H9 (cell line): Measurements from ENCODE around the gene DIPK1B. TPM values are rescaled to one million over a fixed set of nuclear protein-coding genes. Genes with fewer than 3 reads are reported as not detected.

Experiments
- DNase-seq: peaks from one replicate; pipeline ENCODE4 v3.0.0-alpha.2; 2017
- H2AFZ ChIP-seq: one replicate; pipeline ENCODE4 v1.6.1; 2013; ENCODE audit warnings: mild to moderate bottlenecking, low read length, control low read depth, moderate library complexity
- H2AK5ac ChIP-seq: 2 replicates; pipeline ENCODE4 v1.6.1; 2013; ENCODE audit warnings: low read length, control low read depth, mixed read lengths; ENCODE audit not compliant: insufficient read length
- H2BK120ac ChIP-seq: one replicate; pipeline ENCODE4 v1.6.1; 2013; ENCODE audit warnings: low read depth, mild to moderate bottlenecking, low read length, control low read depth, inconsistent platforms; ENCODE audit not compliant: poor library complexity, severe bottlenecking
- H2BK12ac ChIP-seq: 2 replicates; pipeline ENCODE4 v1.6.1; 2013; ENCODE audit warnings: low read length, control low read depth, mixed read lengths, low read depth; ENCODE audit not compliant: insufficient read length
- H2BK15ac ChIP-seq: 2 replicates; pipeline ENCODE4 v1.6.1; 2013; ENCODE audit warnings: low read depth, low read length, control low read depth
- H2BK20ac ChIP-seq: one replicate; pipeline ENCODE4 v1.6.1; 2013; ENCODE audit warnings: low read depth, mild to moderate bottlenecking, low read length, control low read depth, inconsistent platforms; ENCODE audit not compliant: poor library complexity, severe bottlenecking
- H2BK5ac ChIP-seq: 2 replicates; pipeline ENCODE4 v1.6.1; 2013; ENCODE audit warnings: low read length, control low read depth, mixed read lengths; ENCODE audit not compliant: insufficient read length
- H3K14ac ChIP-seq: 2 replicates; pipeline ENCODE4 v1.6.1; 2013; ENCODE audit warnings: low read length, control low read depth; ENCODE audit not compliant: insufficient read depth
- H3K18ac ChIP-seq: 2 replicates; pipeline ENCODE4 v1.6.1; 2013; ENCODE audit warnings: low read depth, mild to moderate bottlenecking, mixed read lengths, low read length, control low read depth; ENCODE audit not compliant: insufficient read length
- H3K23ac ChIP-seq: 2 replicates; pipeline ENCODE4 v1.6.1; 2013; ENCODE audit warnings: low read length, control low read depth, mixed read lengths, low read depth; ENCODE audit not compliant: insufficient read length
- H3K23me2 ChIP-seq: 2 replicates; pipeline ENCODE4 v1.6.1; 2013; ENCODE audit warnings: low read depth, mild to moderate bottlenecking, mixed read lengths, low read length, control low read depth; ENCODE audit not compliant: insufficient read length, poor library complexity, severe bottlenecking
- H3K27ac ChIP-seq: 2 replicates; pipeline ENCODE4 v1.5.1; 2013; ENCODE audit warnings: low read length, control low read depth, mixed read lengths, low read depth; ENCODE audit not compliant: insufficient read length
- H3K27me3 ChIP-seq: 2 replicates; pipeline ENCODE4 v1.6.1; 2013; ENCODE audit warnings: low read length, control low read depth, inconsistent platforms; ENCODE audit not compliant: insufficient read depth
- H3K4ac ChIP-seq: 2 replicates; pipeline ENCODE4 v1.6.1; 2013; ENCODE audit warnings: low read depth, mild to moderate bottlenecking, control low read depth, inconsistent platforms, low read length, moderate library complexity
- H3K4me1 ChIP-seq: 2 replicates; pipeline ENCODE4 v1.6.1; 2013; ENCODE audit warnings: low read length, control low read depth, inconsistent platforms; ENCODE audit not compliant: insufficient read depth
- H3K4me2 ChIP-seq: 2 replicates; pipeline ENCODE4 v1.6.1; 2013; ENCODE audit warnings: low read length, control low read depth, mixed read lengths; ENCODE audit not compliant: insufficient read length, insufficient read depth
- H3K56ac ChIP-seq: 2 replicates; pipeline ENCODE4 v1.6.1; 2013; ENCODE audit warnings: low read depth, mild to moderate bottlenecking, mixed read lengths, low read length, control low read depth; ENCODE audit not compliant: insufficient read length
- H3K79me1 ChIP-seq: 2 replicates; pipeline ENCODE4 v1.6.1; 2013; ENCODE audit warnings: low read depth, mild to moderate bottlenecking, moderate library complexity, low read length, control low read depth, inconsistent platforms; ENCODE audit not compliant: insufficient read depth, poor library complexity, severe bottlenecking
- H3K79me2 ChIP-seq: 2 replicates; pipeline ENCODE4 v1.6.1; 2013; ENCODE audit warnings: low read length, control low read depth, inconsistent platforms; ENCODE audit not compliant: insufficient read depth
- H3K9ac ChIP-seq: 2 replicates; pipeline ENCODE4 v1.6.1; 2013; ENCODE audit warnings: low read length, control low read depth, mixed read lengths; ENCODE audit not compliant: insufficient read length; ENCODE audit errors: extremely low read depth
- H3K9me3 ChIP-seq: one replicate; pipeline ENCODE4 v1.6.1; 2013; ENCODE audit warnings: low read depth, low read length, inconsistent platforms; ENCODE audit not compliant: control insufficient read depth
- H3T11ph ChIP-seq: one replicate; pipeline ENCODE4 v1.6.1; 2013; ENCODE audit warnings: mild to moderate bottlenecking, low read length, control low read depth, inconsistent platforms
- H4K20me1 ChIP-seq: one replicate; pipeline ENCODE4 v1.6.1; 2013; ENCODE audit not compliant: control insufficient read depth, insufficient read length, insufficient read depth
- H4K5ac ChIP-seq: 2 replicates; pipeline ENCODE4 v1.6.1; 2013; ENCODE audit warnings: low read depth, mild to moderate bottlenecking, mixed read lengths, low read length, control low read depth; ENCODE audit not compliant: insufficient read length
- H4K8ac ChIP-seq: replicated peaks from 2 replicates; pipeline ENCODE4 v1.6.1; 2013; ENCODE audit warnings: low read length, control low read depth, mixed read lengths, low read depth; ENCODE audit not compliant: insufficient read length
- H4K91ac ChIP-seq: 2 replicates; pipeline ENCODE4 v1.6.1; 2013; ENCODE audit warnings: low read depth, mild to moderate bottlenecking, moderate library complexity, mixed read lengths, low read length, control low read depth; ENCODE audit not compliant: insufficient read length
- H3K27ac Mint-ChIP-seq, 3 experiments: 2 replicates in 2 of 3; 3 replicates in 1 of 3; pipeline ENCODE4 v1.8.0; 2020 to 2021; ENCODE audit warnings: mixed read lengths in 3 of 3, mild to moderate bottlenecking in 1 of 3, moderate library complexity in 1 of 3
- H3K27me3 Mint-ChIP-seq: 2 replicates; pipeline ENCODE4 v1.8.0; 2021; ENCODE audit warnings: low read depth, mild to moderate bottlenecking, moderate library complexity, mixed read lengths
- H3K36me3 Mint-ChIP-seq, 3 experiments: 2 replicates in 2 of 3; 3 replicates in 1 of 3; pipeline ENCODE4 v1.8.0; 2020 to 2021; ENCODE audit warnings: low read depth in 3 of 3, mixed read lengths in 3 of 3; ENCODE audit not compliant: insufficient read depth in 1 of 3
- H3K4me1 Mint-ChIP-seq, 2 experiments: 2 replicates each; pipeline ENCODE4 v1.8.0; 2020; ENCODE audit warnings: mixed read lengths in 2 of 2
- H3K4me3 Mint-ChIP-seq, 2 experiments: 2 replicates in 1 of 2; 3 replicates in 1 of 2; pipeline ENCODE4 v1.8.0; 2020 to 2021; ENCODE audit warnings: mild to moderate bottlenecking in 2 of 2, mixed read lengths in 2 of 2, moderate library complexity in 1 of 2
- H3K9me3 Mint-ChIP-seq, 2 experiments: 2 replicates in 1 of 2; 3 replicates in 1 of 2; pipeline ENCODE4 v1.8.0; 2020; ENCODE audit warnings: mild to moderate bottlenecking in 2 of 2, mixed read lengths in 2 of 2, moderate library complexity in 1 of 2
- WGBS: extraction: QIAGEN DNeasy Blood & Tissue Kit; methylation state at CpG from one replicate; pipeline ENCODE4 v1.1.7; 2013; ENCODE audit warnings: missing lambda C conversion rate, low lambda C conversion rate, mixed read lengths; ENCODE audit not compliant: insufficient read length; ENCODE audit errors: extremely low coverage; 5-methylcytosine and 5-hydroxymethylcytosine counted together
- total RNA-seq: library from RNA; stranded (reverse); gene quantifications from 2 replicates; pipeline ENCODE4 v1.2.1, GENCODE V29; 2021
- TF ChIP-seq, protein P1 (sequence below): fragments of 200-600 bp; sonication (generic); conservative IDR thresholded peaks from 3 replicates; pipeline ENCODE4 v1.8.0; 2021; ENCODE audit warnings: antibody characterized with exemption, mild to moderate bottlenecking

The DIPK1B gene
- total RNA-seq, 1 experiment from 2014 or later: 40.3 TPM

DNA sequence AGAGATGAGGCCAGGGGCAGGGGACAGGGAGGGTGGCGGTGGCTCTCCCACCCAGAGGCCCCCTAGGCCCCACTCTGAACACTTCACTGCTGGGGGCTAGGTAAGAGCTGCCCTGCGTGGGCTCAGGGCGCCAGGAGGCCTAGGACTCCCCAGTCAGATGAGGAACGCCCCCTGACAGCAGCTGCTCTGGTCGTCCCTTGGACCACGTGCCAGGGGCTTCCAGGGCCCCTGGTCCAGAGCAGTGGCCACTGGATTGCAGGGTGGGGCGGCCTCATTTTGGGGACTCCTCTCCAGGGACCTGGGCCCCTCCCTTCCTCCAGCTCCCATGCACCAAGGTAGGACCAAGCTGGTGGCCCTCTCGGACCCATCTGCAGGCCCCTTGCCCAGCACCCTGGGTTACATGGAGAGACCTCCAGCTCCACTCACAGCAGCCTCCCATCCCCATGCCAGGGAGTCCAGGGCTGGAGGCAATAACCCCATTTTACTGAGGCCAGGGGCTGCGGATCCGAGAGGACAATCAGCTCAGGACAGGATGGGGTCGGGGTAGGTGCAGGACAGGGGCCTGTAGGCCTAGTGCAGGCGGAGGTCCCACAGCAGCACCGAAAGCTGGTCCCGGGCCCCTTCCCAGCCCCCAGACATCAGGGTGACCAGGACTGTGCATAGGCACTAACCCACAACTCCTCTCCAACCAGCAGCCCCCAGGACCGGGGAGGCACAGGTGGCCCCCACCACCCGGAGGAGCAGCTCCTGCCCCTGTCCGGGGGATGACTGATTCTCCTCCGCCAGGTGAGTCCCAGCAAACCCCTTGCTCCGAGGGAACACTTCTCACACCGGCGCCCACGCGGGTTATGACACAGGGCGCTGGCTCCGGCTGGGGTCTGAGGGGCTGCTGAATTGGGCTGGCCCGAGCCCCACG is 48.1 kb upstream of the DIPK1B start:
- Histone ChIP-seq H3K4me1 (no peaks in the 10 kb centered on the region), H3K9ac (no peak overlapping the region), H3K23ac (no peak overlapping the region), H4K20me1 (peaks cover 4% of the 10 kb centered on the region), H2BK12ac (no peak overlapping the region), H3K9me3 (no peaks in the 10 kb centered on the region), H3T11ph (no peak overlapping the region), H2BK15ac (no peak overlapping the region), H3K4ac (no peak overlapping the region), H2BK20ac (no peak overlapping the region), H3K18ac (no peak overlapping the region), H3K27ac (no peak overlapping the region), H3K79me1 (no peaks in the 10 kb centered on the region), H2AK5ac (no peak overlapping the region), H3K79me2 (no peaks in the 10 kb centered on the region), H2BK5ac (no peak overlapping the region), H4K8ac (no peak overlapping the region), H2AFZ (no peak overlapping the region), H4K5ac (no peak overlapping the region), H2BK120ac (no peak overlapping the region), H3K23me2 (no peaks in the 10 kb centered on the region), H3K27me3 (no peaks in the 10 kb centered on the region), H4K91ac (no peak overlapping the region), H3K56ac (no peak overlapping the region), H3K4me2 (no peak overlapping the region), H3K14ac (no peak overlapping the region)
- no peak for DNase-seq
- no peak overlapping the region for H3K27ac Mint-ChIP-seq
- no CpG with 5 or more reads among the region's 27 CpGs for WGBS
- H3K36me3 Mint-ChIP-seq: no peaks in the 10 kb centered on the region
- no peaks in the 10 kb centered on the region for H3K9me3 Mint-ChIP-seq
- peaks cover 9% of the 10 kb centered on the region for H3K27me3 Mint-ChIP-seq
- peaks cover 0 to 4% of the 10 kb centered on the region in 2 experiments; a peak in 1 of 4 replicates for H3K4me1 Mint-ChIP-seq
- TF ChIP-seq, protein P1, sequence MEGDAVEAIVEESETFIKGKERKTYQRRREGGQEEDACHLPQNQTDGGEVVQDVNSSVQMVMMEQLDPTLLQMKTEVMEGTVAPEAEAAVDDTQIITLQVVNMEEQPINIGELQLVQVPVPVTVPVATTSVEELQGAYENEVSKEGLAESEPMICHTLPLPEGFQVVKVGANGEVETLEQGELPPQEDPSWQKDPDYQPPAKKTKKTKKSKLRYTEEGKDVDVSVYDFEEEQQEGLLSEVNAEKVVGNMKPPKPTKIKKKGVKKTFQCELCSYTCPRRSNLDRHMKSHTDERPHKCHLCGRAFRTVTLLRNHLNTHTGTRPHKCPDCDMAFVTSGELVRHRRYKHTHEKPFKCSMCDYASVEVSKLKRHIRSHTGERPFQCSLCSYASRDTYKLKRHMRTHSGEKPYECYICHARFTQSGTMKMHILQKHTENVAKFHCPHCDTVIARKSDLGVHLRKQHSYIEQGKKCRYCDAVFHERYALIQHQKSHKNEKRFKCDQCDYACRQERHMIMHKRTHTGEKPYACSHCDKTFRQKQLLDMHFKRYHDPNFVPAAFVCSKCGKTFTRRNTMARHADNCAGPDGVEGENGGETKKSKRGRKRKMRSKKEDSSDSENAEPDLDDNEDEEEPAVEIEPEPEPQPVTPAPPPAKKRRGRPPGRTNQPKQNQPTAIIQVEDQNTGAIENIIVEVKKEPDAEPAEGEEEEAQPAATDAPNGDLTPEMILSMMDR: no peak
- H3K4me3 Mint-ChIP-seq: peak overlapping the region; percentile 62 to 82; a peak in 3 of 5 replicates
